ENCODE data around the gene EPN3.

The EPN3 gene

DNA sequence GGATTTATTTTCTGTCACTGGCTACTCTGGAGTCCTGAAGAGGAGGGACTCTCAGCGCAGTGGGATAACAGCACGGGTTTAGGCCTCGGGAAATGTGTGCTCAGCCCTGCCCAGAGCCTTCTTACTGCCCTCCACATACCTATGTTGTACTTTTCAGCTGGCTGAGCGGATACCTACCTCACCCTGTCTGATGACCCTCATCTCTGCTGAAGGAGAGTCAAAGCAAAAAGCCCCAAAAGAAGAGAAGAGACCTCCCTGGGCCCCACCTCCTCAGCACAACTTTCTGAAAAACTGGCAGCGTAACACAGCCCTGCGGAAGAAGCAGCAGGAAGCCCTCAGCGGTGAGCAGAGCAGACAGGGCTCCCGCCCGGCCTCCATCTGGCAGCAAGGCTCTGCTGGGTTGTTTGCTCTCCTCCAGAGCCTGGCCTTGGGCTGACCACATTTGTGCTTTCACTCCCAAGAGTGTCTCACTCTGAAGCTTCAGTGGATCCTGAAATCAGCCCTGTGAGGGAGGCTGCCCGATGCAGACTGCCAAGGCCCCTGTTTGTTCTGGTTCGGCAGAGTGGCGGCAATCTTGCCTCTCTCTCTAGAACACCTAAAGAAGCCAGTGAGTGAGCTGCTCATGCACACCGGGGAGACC is 14.0 kb upstream of the EPN3 start:
- no peak for TF ChIP-seq ZNF274 (IDR thresholded peaks at IDR 0.05; ENCODE audit: low read depth, low read length)

GRCh38 chr17:50519141-50519834 is 13.2 kb upstream of the EPN3 start:
- no peak for TF ChIP-seq ZNF274 (IDR thresholded peaks at IDR 0.05; ENCODE audit: low read depth, low read length)
- no peak overlapping the region for H3K4me3 ChIP-seq (ENCODE audit: low read length)

More for the DNA sequence above, 14.0 kb upstream of the EPN3 start:
- no peak overlapping the region for H3K4me3 ChIP-seq (ENCODE audit: low read length)

DNA sequence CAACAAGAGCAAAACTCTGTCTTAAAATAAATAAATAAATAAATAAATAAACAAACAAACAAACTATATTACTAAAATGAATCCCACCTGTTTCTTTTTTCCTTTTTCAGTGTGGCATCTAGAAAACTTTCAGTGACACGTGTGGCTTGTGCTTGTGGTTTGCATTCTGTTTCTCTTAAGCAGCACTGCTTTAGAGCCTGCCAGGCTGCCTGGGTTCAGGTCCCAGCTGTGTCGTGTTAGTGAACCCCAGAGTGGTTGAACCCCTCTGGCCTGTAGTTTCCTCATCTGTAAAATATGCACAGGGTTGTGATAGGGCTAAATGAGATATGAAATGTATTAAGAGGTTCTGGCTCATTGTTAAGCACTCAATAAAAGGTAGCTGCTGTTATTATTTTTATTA is 12.1 kb upstream of the EPN3 start:
- no peak for TF ChIP-seq ZNF274 (IDR thresholded peaks at IDR 0.05; ENCODE audit: low read depth, low read length)
- H3K4me3 ChIP-seq (ENCODE audit: low read length): no peak overlapping the region

DNA sequence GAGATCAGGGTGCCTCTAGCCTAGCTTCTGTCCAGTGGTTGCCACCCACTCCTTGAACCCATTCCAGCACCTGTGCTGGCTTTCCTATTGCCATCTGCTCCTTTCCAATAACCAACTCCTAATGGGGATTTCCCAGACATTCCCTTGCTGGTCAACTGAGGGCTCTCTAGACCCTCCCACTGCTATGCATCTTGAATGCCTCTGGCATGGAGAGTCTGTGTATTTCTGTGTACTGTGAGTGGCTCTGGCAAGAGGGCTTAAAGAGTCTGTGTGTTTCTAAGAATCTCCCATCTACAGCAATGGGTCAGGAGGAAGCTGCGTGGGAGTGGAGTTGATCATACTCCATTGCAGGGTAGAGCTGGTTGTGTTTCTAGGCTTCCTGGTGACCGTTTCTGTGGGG is 11.0 kb upstream of the EPN3 start:
- H3K4me3 ChIP-seq (ENCODE audit: low read length): no peak overlapping the region
- TF ChIP-seq ZNF274 (IDR thresholded peaks at IDR 0.05; ENCODE audit: low read depth, low read length): no peak

DNA sequence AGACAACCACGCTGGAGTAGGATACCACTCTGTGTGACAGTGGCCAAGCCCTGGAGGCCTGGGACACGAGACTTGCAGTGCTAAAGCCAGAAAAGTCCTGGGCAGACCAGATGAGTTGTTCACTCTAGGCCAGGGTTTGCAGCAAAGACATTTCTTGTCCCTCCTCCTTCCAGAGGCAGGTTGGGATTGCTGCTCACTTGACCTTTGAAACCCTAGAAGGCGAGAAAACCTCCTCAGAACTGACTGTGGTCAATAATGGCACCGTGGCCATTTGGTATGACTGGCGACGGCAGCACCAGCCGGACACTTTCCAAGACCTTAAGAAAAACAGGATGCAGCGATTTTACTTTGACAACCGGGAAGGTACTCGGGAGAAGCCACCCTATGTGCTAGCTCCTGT is 9.8 kb upstream of the EPN3 start:
- H3K4me3 ChIP-seq (ENCODE audit: low read length): no peak overlapping the region
- TF ChIP-seq ZNF274 (IDR thresholded peaks at IDR 0.05; ENCODE audit: low read depth, low read length): no peak

DNA sequence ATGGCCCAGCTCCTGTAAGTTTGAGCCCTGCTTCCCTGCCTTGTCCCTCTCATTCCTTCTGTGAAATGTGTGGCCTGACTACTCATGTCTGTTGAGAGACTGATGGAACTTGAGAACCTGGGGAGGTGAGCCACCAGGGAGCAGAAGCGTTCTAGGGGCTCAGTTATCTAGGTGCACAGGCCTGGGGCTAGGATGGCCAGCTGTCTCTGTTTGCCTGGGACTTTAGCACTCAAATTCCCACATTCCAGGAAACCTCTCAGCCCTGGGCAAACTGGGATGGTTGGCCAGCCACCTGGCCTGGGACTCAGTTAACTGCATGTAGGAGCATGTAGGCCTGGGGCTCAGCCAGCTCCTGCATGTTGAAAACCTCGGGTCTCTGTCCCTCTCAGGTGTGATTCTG is 9.3 kb upstream of the EPN3 start:
- no peak for TF ChIP-seq ZNF274 (IDR thresholded peaks at IDR 0.05; ENCODE audit: low read depth, low read length)
- no peak overlapping the region for H3K4me3 ChIP-seq (ENCODE audit: low read length)

DNA sequence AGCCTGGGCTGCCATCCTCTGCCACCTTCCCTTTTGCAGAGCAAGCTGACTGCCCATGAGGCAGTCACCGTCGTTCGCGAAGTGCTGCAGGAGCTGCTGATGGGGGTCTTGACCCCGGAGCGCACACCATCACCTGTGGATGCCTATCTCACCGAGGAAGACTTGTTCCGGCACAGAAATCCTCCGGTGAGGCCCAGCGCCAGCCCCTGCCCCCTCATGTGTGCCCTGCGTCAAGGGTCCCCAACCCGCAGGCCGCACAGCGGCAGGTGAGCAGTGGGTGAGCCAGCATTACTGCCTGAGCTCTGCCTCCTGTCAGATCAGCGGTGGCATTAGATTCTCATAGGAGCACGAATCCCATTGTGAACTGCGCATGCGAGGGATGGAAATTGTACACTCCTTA is 7.7 kb upstream of the EPN3 start:
- H3K4me3 ChIP-seq (ENCODE audit: low read length): no peak overlapping the region
- no peak for TF ChIP-seq ZNF274 (IDR thresholded peaks at IDR 0.05; ENCODE audit: low read depth, low read length)

GRCh38 chr17:50527155-50527762 is 5.3 kb upstream of the EPN3 start:
- no peak overlapping the region for H3K4me3 ChIP-seq (ENCODE audit: low read length)
- TF ChIP-seq ZNF274 (IDR thresholded peaks at IDR 0.05; ENCODE audit: low read depth, low read length): no peak

- no peak overlapping the region for H3K4me3 ChIP-seq (ENCODE audit: low read length)
- TF ChIP-seq ZNF274 (IDR thresholded peaks at IDR 0.05; ENCODE audit: low read depth, low read length): no peak
Measured at GRCh38 chr17:50527949-50528474, 4.5 kb upstream of the EPN3 start.

GRCh38 chr17:50529849-50530248 is 2.7 kb upstream of the EPN3 start:
- no peak overlapping the region for H3K4me3 ChIP-seq (ENCODE audit: low read length)
- TF ChIP-seq ZNF274 (IDR thresholded peaks at IDR 0.05; ENCODE audit: low read depth, low read length): no peak

- no peak for TF ChIP-seq ZNF274 (IDR thresholded peaks at IDR 0.05; ENCODE audit: low read depth, low read length)
- H3K4me3 ChIP-seq (ENCODE audit: low read length): no peak overlapping the region
Measured at GRCh38 chr17:50531428-50532025, 1.0 kb upstream of the EPN3 start.

GRCh38 chr17:50533185-50533584 is 650 bp downstream of the EPN3 start:
- no peak overlapping the region for H3K4me3 ChIP-seq (ENCODE audit: low read length)

DNA sequence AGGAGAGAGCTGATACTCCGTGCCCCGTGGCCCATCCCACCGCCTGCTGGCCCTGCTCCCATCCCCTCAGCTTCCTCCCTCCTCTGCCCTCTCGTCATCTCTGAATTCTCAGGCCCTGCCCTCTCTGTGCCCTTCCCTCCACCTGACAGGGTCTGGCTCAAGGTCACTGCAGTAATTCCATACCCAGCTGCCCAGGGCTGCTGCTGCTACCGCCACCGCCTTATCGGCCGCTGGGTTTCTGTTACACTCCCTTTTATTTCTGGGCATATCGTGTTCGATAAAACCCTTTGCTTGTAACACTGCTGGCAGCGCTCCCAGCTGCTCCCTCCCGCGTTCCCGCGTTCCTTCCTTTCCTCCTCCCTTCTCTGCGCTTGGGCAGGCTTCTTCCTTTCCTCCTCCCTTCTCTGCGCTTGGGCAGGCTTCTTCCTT is 1.2 kb downstream of the EPN3 start:
- no peak for TF ChIP-seq ZNF274 (IDR thresholded peaks at IDR 0.05; ENCODE audit: low read depth, low read length)

More at GRCh38 chr17:50533185-50533584, 650 bp downstream of the EPN3 start:
- no peak for TF ChIP-seq ZNF274 (IDR thresholded peaks at IDR 0.05; ENCODE audit: low read depth, low read length)

DNA sequence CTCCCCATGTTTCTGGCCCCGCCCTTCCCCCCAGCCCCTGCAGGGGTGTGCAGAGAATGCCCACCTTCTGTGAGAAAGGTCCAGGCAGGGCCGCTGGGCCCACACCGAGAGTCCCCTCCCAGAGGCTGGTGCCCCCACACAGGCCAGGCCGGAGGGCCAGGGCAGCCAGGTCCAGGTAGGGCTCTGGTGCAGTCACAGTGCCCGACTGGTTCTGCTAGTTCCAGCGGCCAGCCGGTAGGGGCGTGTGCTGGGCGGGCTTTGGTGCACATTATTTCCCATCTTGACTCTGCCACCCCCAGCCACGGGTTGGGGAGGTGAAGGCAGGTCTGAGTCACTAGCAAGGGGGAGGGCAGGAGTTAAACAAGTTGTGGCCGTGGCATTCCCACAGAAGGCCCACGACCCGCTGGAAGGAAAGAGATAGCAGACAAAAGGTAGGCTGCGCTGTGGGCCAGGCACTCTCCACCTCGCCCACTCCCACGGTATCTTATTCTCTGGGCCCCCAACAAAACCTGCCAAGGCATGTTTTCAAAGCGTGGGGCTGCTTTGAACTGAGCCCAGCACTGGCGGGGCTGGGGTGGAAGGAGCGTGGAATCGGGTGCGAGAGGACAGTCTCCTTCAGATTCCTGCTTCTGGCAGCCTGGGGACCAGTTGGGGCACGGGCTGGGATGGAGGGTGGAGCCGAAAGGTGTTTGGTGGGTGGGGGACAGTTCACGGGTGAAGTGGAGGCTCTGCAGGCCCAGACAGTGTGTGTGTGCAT is 1.9 kb downstream of the EPN3 start:
- no peak overlapping the region for H3K4me3 ChIP-seq (ENCODE audit: low read length)
- no peak for TF ChIP-seq ZNF274 (IDR thresholded peaks at IDR 0.05; ENCODE audit: low read depth, low read length)

More for the DNA sequence above, 1.2 kb downstream of the EPN3 start:
- H3K4me3 ChIP-seq (ENCODE audit: low read length): no peak overlapping the region
